DMS153 (cell line): ENCODE results near the gene SHMT2.
A peak's percentile ranks its signal among the peaks of the same experiment; 100 is the strongest.
"Not testable (repeated sequence)": the region's sequence is repeated elsewhere in the genome, so short reads cannot be mapped to it uniquely, and the experiment has no call there.

Experiments
- DNase-seq: peaks from one replicate; lab custom pipeline; 2025; lab: John Stamatoyannopoulos, UW

SHMT2 gene

GRCh38 chr12:57263096-57263495 lies 33.6 kb downstream of the SHMT2 start:
- DNase-seq, result no peak

DNA sequence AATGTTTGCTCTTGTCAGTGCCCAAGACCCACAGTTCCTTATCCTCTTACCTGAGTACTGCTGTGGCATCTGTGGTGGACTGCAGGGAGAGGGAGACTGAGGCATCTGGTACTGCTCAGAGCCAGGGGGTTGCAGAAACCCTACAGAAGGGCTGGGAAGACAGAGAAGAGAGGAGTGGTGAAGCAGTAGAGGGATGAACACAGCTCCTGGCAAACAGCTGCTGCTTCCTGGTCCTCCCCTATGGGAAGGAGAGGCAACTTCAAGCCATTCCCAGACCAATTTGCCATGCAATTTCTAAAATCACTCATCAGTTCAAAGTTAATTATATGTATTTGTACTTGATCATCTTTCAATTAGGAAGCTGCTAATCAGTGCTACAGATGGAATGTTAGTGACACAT lies 37.2 kb downstream of the SHMT2 start:
- DNase-seq, result no peak

DNA sequence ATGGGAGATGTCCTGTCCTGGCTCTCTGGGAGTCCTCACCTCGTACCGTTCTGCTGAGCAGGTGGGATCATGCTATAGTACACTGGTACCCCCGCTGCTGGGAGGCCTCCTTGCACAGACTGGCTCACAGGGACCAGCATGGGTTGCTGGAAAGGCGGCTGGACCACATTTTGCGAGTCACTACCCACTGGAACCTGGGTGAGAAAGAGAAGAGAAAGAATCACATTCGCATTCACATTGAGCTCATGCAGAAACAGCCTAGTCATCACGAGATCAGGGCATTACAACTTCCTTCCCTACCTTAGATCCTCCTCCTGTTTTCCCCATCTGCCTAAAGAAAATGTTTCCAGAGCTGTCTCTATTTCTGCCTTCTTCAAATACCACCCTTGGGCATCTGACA lies 38.8 kb downstream of the SHMT2 start:
- no peak for DNase-seq

- no peak for DNase-seq
These were observed 41.5 kb downstream of the SHMT2 start for GRCh38 chr12:57270966-57271470.

DNA sequence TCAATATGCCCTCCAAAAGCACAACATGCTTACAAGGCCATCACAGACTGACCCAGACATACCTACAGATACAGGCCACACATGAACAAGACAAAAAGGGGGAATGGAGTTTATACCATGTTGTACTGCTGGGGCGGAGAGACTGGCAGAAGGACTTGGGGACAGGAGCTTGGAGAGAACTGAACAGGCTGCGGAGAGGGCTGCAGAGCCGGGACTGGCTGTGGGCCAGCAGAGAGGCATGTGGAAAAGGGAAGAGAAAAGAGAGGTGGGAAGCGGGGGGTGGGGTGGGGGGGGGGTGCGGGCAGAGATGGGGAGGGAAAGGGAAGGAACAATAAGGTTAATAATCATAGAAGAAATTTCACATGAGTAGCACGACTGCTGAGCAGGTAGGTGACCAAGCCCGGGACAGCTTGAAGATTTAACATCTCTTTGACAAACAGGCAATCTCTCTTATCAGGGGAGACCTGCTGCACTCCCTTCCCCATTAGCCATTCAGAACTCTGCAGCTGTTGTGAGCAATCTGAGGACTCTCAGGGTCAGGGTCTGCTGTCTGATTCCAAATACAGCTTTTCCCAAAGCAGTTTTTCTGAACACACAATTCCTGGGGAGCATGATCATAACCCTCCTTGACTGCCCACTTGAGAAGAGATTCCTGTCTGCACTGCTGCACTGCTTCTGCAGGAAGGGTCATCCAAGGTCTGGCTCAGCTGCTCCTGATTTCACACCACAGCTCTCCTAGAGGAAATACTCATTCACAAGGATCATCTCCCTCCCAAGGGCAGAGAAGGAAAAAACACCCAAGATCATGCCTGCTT lies 43.0 kb downstream of the SHMT2 start:
- no peak for DNase-seq

- no peak for DNase-seq
These were observed 44.0 kb downstream of the SHMT2 start for GRCh38 chr12:57273516-57273915.

DNA sequence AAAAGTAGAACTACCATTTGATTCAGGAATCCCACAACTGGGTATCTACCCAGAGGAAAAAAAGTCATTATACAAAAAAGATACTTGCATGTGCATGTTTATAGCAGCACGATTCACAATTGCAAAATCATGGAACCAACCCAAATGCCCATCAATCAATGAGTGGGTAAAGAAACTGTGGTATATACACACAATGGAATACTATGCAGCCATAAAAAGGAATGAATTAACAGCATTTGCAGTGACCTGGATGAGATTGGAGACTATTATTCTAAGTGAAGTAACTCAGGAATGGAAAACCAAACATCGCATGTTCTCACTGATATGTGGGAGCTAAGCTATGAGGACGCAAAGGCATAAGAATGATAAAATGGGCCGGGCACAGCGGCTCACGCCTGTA lies 46.7 kb downstream of the SHMT2 start:
- DNase-seq, result not testable (repeated sequence)

DNA sequence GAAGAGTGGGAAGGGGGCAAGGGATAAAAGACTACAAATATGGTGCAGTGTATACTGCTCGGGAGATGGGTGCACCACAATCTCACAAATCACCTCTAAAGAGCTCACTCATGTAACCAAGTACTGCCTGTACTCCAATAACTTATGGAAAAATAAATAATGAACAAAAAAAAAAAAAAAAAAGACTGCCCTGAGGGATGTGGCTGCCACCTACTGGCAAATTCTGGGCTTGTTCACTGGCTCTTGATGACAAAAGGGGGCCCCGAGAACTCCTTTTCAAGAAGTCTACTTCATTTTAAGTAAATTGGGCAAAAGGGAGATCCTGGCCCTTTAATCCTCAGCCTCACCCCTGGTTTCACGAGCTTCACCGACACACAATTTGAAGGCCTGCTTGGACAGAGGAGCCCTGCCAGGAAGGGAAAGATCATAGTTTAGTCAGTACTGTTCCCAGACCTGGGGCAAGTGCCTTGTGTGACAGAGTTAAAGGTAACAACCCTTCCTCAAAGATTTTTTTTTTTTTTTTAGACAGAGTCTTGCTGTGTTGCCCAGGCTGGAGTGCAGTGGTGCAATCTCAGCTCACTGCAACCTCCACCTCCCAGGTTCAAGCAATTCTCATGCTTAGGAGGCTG lies 47.5 kb downstream of the SHMT2 start:
- DNase-seq, result no peak

- DNase-seq, result no peak
These were observed 49.2 kb downstream of the SHMT2 start for GRCh38 chr12:57278465-57279381.

DNA sequence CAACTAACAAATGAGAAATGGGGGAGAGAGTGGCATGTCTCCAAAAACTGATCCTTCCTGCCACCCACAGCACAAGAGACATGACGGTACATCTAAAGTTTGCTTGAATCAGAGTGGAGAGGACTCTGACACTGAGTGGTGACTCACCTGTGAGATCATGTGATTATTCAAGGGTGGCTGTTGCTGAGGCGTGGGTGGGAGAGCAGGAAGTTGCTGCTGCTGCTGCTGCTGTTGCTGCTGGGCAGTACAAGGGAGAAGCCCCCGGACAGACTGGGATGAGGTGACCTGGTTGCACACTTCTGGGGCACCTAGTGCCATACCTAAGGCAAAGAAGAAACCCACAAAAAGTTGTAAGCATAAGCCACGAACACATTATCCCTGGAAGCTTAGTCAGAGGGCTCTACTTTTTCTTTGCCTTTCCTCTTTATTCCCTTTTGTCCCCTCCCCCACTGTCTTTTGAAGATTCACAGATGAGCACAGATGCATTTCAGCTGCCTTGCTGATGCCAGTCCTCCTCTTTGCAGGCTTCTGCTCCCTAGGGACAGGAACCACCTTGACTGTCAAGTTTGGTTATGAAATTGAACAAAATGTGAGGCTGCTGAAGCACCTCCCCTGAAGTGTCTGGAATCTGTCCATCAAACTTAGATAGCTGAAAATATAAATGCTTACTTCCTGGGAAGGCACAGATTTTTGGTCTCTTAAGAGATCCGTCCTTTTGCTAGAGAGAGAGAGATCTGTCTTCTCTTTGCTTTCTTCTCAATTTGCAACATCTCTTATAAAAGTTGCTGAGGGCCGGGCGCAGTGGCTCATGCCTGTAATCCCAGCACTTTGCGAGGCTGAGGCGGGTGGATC lies 50.9 kb downstream of the SHMT2 start:
- DNase-seq, result peak; percentile 44

GRCh38 chr12:57282073-57282472 lies 52.6 kb downstream of the SHMT2 start:
- DNase-seq, result not testable (repeated sequence)
